GM19035 (cell line): ENCODE results near the gene GP9.
"Not testable (repeated sequence)": the region's sequence is repeated elsewhere in the genome, so short reads cannot be mapped to it uniquely, and the experiment has no call there.

ENCODE experiments used
- ATAC-seq: cut with Tn5 transposase; IDR thresholded peaks from one replicate; pipeline ENCODE4 v1.9.1; 2021; ENCODE audit not compliant: unreplicated experiment

GP9 gene

DNA sequence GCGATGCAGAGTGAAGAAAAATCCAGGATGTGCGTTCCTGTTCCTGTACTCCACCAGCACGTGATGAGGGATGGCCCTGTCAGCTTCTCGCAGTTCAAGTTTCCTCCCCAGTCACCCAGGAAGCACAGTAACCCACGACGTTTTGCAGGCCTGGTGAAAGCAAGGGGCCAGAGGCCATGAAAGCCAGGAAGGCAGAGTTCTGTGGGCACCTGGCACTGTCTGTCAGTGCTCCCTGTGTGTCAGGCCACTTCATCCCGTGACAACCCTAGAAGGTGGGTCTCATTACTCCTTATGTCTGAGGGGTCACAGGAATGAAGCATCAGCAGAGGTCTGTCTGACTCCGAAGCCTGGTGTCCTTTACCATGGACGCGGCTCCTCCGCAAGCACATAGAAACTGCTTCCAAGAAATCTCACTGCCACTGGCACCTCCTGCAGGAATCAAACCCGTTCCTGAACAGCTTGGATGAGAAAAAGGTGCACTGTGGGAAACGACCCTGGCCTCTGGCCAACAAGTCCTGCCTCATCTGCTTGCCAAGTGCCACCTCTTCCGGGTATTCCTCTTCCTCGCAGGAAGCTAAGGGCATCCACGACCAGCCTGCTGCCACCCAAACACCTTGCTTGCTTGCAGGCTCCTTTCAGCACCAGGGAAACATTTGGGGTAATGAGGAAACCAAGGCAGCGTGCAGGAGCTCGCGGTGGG lies 46.4 kb downstream of the GP9 start:
- ATAC-seq, result no peak

GRCh38 chr3:129107793-129108192 lies 47.2 kb downstream of the GP9 start:
- ATAC-seq, result no peak

DNA sequence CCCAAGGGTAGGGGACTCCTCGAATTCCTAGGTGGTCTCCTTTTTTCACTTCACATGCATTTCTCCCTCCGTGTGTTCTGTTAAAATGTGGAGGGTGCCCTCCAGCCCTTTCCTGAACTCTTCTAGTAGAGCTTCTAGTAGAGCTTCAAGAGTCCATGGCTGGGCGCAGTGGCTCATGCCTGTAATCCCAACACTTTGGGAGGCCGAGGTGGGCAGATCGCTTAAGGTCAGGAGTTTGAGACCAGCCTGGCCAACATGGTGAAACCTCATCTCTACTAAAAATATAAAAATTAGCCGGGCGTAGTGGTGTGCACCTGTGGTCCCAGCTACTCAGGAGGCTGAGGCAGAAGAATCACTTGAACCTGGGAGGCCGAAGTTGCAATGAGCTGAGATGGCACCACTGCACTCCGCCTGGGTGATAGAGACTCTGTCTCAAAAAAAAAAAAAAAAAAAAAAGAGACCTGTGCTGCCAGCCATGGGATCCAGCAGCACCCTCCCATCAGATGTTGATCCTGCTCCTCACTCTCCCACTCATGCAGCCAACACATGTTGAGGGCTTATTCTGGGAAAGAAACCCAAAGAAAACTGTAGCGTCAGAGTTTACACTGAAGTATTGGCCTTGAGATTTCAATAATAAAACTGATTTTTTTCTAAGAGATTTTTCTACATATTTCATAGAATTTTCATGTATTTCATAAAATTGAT lies 50.6 kb downstream of the GP9 start:
- not testable (repeated sequence) for ATAC-seq
